Retina (tissue), 1 donor: ENCODE results near the gene CABLES1.
A peak's percentile ranks its signal among the peaks of the same experiment; 100 is the strongest.
"Not testable (repeated sequence)": the region's sequence is repeated elsewhere in the genome, so short reads cannot be mapped to it uniquely, and the experiment has no call there.

Source experiments
- DNase-seq: peaks from one replicate; pipeline ENCODE4 v3.0.0-alpha.2; 2016

Gene CABLES1, protein sequence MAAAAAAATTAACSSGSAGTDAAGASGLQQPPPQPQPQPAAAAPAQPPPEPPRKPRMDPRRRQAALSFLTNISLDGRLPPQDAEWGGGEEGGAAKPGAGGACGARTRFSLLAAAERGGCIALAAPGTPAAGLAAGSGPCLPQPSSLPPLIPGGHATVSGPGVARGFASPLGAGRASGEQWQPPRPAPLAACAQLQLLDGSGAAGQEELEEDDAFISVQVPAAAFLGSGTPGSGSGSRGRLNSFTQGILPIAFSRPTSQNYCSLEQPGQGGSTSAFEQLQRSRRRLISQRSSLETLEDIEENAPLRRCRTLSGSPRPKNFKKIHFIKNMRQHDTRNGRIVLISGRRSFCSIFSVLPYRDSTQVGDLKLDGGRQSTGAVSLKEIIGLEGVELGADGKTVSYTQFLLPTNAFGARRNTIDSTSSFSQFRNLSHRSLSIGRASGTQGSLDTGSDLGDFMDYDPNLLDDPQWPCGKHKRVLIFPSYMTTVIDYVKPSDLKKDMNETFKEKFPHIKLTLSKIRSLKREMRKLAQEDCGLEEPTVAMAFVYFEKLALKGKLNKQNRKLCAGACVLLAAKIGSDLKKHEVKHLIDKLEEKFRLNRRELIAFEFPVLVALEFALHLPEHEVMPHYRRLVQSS

DNA sequence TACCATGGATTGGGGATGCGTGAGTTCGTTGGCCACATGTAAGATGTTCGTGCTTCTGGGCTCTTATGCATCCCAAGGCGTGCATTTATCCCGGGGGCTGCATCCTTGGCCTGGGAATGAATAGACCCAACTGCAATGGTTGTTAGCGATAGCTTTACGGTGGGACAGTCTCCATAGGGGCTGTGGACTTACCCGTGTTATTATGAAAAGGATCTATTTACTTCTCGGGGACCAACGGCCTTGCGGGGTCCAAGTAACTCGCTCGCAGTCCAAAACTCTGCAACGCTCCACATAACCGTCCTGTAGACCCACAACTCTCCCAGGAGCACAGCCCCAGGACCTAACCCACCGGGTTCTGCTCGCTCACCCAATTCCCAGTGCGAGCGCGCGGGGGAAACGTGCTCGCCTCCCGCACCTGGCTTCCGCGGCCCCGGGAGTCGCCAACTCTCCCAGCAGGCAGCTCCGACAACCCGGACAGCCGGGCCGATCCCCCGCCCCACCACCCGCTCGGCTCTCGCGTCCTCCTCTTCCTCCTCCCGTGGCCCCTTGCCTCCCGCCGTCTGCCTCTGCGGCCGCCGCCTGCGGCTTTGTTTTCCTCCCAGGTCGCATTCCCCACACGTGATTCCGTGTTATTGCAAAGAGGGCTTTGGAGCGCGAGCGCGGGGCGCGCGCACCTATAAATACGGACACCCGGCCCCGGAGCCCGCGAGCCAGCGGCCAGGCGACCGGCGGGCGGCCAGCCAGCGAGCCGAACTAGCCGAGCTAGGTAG lies at the start of gene CABLES1:
Gene CABLES1, plus strand, starts transcription at position 706 of the 770 bp plus-strand sequence. CDS start 278 bp downstream, outside the sequence.
- peak; percentile 91 for DNase-seq

DNA sequence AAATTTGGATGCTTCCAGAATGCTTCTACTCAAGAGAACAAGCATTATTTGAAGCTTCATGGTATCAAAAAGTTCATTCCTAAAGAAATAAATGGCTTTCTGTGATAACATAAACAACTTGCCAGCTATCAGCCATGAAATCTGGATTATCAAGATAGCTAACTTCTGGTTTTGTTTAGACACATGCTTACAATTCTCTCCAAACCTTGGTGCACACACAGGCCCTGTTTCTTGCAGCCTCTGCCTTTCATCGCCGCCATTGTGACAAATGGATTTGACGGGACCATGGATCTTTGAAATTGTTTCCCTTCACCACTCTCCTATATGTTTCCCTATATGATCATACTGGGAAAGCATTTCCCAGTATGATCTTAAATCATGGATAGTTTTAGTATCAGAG lies 47.9 kb upstream of the CABLES1 start:
- DNase-seq = no peak

DNA sequence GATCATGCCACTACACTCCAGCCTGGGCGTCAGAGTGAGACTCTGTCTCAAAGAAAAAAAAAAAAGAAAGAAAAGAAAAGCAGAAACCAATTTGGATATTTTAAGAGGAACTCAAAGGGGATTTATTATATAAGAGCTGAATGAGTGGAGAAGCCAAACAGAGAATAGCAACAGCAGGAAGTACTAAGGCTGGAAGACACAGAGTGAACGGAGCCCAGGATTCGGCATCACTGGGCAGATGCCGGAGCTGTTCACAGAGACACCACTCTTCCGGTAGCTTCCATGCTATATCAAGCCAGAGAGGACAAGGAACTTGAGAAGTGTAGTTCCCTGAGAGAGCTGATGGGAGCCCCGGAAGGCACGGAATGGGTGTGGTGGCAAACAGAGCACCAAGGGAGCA lies 47.0 kb upstream of the CABLES1 start:
- DNase-seq = no peak

DNA sequence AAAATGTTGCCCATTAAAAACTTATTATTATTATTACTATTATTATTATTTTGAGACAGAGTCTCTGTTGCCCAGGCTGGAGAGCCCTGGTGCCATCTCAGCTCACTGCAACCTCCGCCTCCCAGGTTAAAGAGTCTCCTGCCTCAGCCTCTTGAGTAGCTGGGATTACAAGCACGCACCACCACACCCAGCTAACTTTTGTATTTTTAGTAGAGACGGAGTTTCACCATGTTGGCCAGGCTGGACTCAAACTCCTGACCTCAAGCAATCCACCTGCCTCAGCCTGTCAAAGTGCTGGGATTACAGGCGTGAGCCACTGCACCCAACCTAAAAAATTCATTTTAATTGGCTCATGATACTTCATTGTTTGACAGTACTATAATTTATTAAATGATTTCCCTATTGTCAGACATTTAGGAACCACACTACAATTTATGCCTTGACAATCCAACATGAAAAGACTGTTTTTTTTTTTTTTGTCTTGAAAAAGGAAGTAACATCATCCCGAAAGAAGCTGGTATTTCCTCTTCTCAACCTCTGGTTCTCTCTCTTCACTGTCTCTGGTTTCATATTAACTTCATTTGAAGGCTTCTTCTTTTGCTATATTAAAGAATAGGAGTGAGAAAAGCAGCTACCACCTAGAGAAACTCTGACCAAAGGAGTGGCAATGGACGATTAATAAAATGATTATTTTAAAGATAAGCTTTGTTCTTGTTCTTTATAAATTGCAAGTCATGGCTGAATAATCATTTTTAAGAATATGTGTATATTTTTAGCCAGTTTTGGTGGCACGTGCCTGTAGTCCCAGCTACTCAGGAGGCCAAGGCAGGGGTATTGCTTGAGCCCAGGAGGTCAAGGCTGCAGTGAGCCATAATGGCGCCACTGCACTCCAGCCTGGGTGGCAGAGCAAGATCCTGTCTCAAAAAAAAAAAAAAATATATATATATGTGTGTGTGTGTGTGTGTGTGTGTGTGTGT lies 44.0 kb upstream of the CABLES1 start:
- DNase-seq = not testable (repeated sequence)

DNA sequence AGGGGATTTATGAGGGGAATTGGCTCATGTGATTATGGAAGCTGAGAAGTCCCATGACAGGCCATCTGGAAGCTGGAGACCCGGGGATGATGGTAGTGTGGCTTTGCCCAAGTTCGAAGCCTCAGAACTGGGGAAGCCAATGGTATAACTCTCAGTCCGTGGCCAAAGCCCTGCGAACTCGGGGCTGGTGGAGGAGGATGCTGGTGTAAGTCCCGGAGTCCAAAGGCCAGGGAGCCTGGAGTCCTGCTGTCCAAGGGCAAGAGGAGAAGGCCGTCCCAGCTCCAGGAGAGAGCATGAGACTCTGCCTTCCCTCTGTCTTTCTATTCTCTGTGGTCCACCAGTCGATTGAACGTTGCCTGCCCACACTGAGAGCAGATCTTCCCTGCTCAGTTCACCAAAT lies 43.2 kb upstream of the CABLES1 start:
- DNase-seq = no peak

DNA sequence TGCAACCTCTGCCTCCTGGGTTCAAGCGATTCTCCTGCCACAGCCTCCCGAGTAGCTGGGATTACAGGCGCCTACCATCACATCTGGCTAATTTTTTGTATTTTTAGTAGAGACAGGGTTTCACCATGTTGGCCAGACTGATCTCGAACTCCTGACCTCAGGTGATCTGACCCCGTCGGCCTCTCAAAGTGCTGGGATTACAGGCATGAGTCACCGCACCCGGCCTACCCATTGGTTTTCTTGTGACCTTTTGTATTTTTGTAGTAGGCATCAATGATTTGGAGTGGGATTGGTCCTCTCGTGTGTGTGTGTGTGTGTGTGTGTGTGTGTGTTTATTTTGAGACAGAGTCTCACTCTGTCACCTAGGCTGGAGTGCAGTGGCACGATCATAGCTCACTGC lies 42.2 kb upstream of the CABLES1 start:
- not testable (repeated sequence) for DNase-seq

DNA sequence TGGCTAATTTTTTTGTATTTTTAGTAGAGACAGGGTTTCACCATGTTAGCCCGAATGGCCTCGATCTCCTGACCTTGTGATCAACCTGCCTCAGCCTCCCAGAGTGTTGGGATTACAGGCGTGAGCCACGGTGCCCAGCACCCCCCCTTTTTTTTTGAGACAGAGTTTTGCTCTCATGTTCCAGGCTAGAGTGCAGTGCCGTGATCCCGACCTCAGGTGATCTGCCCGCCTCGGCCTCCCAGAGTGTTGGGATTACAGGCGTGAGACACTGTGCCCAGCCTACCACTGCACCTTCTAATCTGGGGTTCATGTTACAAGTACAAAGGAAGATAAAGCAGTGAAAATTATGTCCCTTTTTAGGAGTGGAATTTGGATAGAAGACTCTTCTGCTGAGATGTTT lies 41.5 kb upstream of the CABLES1 start:
- no peak for DNase-seq

DNA sequence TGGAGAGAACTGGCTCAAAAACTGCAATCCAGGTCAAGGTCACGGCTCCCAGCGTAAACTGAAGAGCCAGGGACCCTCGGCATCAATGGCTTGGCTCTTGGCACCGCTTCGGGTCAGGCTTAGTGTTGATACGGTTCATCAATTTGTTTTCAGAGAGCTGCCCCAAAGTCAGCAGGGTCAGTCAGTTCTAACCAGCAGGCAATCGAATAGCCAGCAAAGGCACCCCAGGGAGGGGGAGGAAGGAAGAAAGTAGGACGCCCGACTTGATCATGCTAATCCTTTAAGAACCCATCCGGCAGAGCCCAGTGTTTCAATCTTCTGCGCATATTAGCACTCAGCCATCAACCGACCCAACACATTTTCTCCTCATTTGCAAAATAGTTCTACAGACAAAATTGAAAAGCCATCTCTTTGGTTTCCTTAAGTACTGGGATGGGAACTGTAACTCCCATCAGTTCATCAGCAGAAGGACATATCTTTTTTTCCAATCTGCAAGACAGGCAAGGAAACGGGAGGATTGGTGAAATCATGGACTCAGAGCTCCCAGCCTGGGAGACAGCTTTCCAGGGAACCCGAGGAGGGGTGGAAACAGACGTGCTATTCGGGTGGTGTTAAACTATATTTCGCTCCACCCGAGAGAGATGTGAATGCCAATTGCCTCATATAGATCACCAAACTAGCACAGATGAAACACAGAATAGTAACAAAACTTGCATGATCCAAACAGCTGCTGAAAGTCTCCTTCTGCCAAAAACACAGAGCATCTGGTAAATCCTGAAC lies 40.7 kb upstream of the CABLES1 start:
- DNase-seq = peak; percentile 58

DNA sequence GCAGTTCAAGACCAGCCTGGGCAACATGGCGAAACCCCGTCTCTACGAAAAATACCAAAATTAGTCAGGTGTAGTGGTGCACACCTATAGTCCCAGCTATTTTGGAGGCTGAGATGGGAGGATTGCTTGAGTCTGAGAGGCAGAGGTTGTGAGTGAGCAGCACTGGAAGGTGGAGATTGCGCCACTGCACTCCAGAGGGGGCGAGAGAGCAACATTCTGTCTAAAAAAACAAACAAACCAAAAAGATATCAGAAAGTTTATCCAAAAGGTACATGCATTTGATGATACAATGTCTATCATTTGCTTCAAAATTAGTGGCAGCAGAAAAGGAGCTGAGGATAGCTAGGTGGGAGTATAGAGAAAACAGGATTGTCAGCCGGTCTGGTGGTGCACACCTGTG lies 39.8 kb upstream of the CABLES1 start:
- DNase-seq = no peak

DNA sequence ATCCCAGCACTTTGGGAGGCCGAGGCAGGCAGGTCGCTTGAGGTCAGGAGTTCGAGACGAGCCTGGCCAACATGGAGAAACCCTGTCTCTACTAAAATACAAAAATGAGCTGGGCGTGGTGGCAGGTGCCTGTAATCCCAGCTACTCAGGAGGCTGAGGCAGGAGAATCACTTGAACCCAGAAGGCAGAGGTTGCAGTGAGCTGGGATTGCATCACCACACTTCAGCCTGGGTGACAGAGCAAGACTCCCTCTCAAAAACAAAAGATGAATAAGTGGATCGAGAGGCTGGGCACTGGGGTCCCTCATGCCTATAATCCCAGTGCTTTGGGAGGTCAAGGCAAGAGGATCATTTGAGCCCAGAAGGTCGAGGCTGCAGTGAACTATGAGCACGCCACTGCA lies 38.3 kb upstream of the CABLES1 start:
- DNase-seq = not testable (repeated sequence)

DNA sequence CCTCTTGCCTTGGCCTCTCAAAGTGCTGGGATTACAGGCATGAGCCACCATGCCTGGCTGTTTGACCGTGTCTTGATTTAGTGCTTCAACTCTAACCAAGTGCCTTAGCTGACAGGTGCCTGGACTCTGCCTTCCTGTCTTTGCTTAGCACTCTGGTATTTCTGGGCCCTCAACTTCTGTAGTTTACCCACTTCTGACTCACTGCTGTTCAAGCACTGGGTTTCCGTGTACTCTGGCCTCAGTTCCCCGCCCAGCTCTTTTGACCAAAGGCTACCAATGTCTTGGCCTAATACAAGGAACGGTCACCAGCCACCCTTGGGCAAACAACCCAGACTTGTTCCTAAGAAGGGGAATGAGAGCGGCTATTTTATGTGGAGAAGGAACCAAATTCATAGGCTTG lies 35.7 kb upstream of the CABLES1 start:
- DNase-seq = no peak

DNA sequence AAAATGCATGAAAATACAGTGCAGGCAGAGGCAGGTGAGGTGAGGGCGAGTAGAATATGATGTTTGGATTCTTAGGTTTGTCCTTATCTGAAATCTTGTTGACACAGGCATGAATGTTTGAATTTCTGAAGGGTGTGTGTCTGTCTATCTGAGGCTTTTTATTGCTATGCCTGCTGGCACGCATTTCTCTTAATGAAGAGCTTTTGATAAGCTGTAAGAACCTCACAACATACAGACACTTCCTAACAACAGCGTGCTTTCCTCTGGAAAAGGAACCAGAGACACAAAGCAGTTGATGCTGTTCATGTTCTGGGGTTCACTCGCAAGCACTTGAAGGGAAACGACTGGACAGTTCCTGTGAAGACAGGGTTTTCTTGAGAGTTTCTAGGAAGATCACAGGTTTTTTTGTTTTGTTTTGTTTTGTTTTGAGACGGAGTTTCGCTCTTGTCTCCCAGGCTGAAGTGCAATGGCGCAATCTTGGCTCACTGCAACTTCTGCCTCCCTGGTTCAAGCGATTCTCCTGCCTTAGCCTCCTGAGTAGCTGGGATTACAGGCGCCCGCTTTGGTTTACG lies 33.3 kb upstream of the CABLES1 start:
- DNase-seq = no peak

DNA sequence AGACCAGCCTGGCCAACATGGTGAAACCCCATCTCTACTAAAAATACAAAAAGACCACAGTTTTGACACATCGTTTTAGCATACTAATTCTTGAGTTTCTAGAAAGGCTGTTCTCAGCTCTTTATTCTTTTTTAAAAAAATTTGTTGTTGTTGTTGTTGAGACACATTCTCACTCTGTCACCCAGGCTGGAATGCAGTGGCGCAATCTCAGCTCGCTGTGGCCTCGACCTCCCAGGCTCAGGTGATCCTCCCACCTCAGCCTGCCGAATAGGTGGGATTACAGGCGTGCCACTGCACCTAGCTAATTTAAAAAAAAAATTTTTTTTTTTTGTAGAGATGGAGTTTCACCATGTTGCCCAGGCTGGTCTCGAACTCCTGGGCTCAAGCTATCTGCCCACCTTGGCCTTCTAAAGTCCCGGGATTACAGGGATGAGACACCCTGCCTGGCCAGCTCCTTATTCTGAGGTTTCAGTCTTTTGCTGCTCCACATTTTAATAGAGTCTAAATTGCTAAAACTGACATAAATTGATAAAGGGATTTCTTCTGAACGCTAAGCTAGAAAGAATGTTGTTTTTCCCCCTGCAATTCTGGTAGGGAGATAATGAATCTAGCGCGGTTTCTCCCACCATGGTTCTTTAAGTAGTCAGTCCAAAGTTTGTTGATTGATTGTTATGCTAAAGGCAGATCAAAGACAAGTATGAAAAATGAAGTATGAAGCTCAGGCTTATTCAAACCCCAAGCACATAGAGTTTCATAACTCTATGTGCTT lies 32.6 kb upstream of the CABLES1 start:
- DNase-seq = no peak

DNA sequence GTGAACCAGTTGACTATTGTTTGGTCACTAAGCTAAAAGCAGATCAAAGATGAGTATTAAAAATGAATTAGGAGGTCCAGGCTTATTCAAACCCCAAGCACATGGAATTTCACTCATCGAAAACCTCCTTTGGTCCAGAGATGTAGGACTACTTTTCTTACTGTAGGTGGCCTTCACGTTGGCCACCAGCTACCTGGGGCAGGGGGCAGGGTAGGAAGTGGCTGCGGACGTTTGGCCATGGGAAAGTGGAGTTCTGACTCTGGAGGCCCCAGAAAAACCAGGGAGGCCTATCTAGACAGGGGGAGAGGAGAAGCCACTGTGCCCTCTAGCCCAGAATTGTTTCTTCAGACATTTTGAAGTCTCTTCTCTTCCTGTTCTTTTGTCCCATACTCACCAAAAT lies 31.8 kb upstream of the CABLES1 start:
- DNase-seq = no peak

DNA sequence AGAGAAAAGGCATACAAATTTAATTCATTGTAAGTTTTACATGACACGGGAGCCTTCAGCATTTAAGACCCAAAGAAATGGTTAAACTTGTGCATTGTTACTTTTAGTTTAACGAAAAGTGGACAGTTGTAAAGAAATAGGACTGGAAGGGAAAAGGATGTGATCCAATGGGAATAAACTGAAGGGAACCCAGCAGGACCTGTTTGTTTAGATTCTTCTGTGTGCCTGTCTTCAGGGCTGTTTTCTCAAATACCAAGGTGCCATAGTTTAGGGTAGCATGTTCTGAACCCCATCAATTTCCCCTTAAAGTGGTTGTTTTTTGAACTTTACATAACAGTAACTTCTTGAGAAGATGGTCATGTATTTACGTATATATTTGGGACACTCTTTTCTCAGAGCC lies 30.3 kb upstream of the CABLES1 start:
- no peak for DNase-seq

DNA sequence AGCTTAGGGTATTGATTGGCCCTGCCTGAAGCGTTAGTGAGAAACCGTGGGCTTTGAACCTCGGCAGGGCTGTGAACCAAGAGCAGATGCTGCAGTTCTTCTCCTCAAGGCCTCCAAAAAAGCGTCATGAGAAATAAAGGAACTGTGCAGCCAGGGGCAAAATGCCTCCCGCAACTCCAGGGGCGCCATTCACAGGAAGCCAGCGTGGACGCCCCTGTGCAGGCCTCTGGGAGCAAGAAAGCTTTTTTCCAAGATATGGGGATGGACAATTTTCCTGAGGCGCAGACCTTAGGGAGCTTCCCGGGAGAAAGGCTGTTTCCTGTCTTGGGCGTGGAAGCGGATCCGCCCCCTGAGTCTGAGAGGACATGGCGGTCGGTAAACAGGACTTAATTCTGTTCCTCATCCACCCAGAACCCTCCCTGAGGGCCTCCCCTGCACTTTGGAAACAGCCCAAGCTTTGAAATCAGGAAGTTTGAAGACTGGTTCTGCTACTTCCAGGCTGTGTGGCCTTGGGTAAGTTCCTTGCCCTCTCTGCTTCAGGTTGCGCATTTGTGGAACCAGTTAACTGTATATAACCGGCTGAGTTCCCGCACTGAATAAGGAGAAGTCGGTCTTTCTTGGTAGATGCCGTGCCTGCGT lies 29.6 kb upstream of the CABLES1 start:
- DNase-seq = no peak

DNA sequence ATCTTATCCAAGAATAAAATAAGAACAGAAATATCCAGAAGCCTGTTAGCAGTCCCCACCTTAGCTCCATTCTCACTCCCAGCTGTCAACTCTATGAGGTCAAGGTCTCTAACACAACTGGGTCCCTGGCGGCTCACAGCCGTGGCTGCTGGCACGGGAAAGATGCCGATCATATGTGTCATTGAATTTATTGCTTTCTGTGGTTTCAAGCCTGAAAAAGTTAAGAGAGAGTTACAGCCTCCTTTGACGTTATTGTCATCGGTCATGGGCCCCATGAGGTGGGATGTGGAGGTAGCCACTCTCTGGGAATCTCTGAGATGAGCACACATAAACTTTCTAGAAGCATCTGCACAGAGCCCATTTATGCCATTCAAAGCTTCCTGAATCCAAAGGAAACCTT lies 28.7 kb upstream of the CABLES1 start:
- no peak for DNase-seq

DNA sequence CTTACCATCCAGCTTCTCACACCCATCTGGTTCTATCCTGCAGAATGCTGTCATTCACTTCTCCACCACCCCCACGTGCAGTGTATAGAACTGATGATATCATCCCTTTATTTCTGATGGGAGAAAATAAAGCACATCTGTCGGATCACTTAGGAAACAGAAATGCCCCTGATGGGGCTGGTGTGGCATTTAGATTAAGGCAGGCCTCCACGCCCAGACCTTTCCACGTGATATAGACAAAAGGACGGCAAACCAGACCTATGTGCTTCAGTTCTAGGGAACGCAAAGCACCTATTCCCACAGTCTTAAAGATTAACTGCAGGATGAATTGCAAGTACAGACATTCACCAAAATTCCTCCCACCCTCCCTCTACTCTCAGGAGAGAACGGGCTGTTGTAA lies 27.6 kb upstream of the CABLES1 start:
- no peak for DNase-seq

DNA sequence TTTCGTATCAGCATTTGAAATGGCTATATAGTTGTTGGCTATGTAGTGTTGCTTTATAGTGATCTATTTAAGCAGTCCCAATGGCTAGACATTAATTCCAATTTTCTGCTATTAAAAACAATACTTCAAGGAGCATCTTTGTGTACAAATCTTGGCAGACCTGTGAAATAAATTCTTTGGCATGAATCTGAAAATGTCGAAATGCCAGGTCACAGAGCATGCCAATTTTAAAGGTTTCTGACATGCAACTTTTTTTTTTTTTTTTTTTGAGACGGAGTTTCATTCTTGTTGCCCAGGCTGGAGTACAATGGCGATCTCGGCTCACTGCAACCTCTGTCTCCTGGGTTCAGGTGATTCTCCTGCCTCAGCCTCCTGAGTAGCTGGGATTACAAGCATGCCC lies 26.8 kb upstream of the CABLES1 start:
- DNase-seq = no peak

DNA sequence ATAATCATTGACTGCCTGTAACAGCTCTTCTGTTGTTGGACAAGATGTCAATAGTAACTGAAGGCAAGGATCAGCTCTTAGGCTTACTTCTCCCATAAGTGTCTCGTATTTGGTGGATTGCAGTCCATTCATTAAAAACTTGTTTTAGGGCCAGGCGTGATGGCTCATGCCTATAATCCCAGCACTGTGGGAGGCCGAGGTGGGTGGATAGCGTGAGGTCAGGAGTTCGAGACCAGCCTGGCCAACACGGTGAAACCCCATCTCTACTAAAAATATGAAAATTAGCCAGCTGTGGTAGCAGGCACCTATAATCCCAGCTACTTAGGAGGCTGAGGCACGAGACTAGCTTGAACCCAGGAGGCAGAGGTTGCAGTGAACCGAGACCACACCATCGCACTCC lies 26.1 kb upstream of the CABLES1 start:
- DNase-seq = not testable (repeated sequence)
